HCT116 (cell line): ENCODE results near the gene ZNF32. TPM values are rescaled to one million over a fixed set of nuclear protein-coding genes. Genes with fewer than 3 reads are reported as not detected.

Source experiments
- ATAC-seq: fragments of 200-7000 bp; cut with Tn5 transposase; 2 replicates; pipeline ENCODE4 v1.9.1; 2020; ENCODE audit warnings: mild to moderate bottlenecking, moderate library complexity
- BruUV-seq: library from RNA; stranded (reverse); fragments of 400-500 nt; replicated peaks from 2 replicates; lab custom pipeline; 2021; lab: Mats Ljungman, UMichigan
- CTCF ChIA-PET: fragments of 300-600 bp; sonication (Branson Sonifier 250); formaldehyde crosslinking; loops from one replicate; lab custom pipeline; 2021; ENCODE audit warnings: antibody characterized with exemption; lab: Charles Lee
- POLR2A ChIA-PET: fragments of 300-600, 350-600 bp; sonication (Branson Sonifier 250); formaldehyde crosslinking; loops from one replicate; lab custom pipeline; 2021; ENCODE audit warnings: antibody characterized with exemption; lab: Charles Lee
- RAD21 ChIA-PET, 2 experiments: fragments of 300-600 bp; sonication (Branson Sonifier 250); formaldehyde crosslinking; loops; one replicate each; lab custom pipeline; 2023; ENCODE audit warnings: low total read pairs in 2 of 2; ENCODE audit not compliant: uncharacterized antibody in 2 of 2, unreplicated experiment in 2 of 2, low non-redundant PET in 1 of 2; lab: Charles Lee
- DNase-seq: peaks from one replicate; pipeline ENCODE4 v3.0.0-alpha.2; 2010; ENCODE audit warnings: low read depth, low spot score
- H2AFZ ChIP-seq: fragments of 200-600 bp; shearing (Covaris generic), sonication (generic); 2 replicates; pipeline ENCODE4 v1.6.1; 2017; ENCODE audit warnings: low read depth, mixed run types, mixed read lengths, antibody characterized with exemption, low read length; ENCODE audit not compliant: poor library complexity, severe bottlenecking
- H3K27ac ChIP-seq: 2 replicates; pipeline ENCODE4 v1.5.1; 2012; ENCODE audit warnings: low read depth, low read length
- H3K27me3 ChIP-seq: fragments of 200-600 bp; sonication (generic); 2 replicates; pipeline ENCODE4 v1.6.1; 2016; ENCODE audit warnings: mixed run types, low read length, mixed read lengths; ENCODE audit not compliant: insufficient read depth
- H3K36me3 ChIP-seq, 2 experiments: fragments of 200-500 bp in 1 of 2; fragments of 200-600 bp in 1 of 2; sonication (Bioruptor generic) in 1 of 2; sonication (generic) in 1 of 2; 2 replicates each; pipeline versions ENCODE4 v1.5.1 to v1.6.1; 2014 to 2016; ENCODE audit warnings: low read length in 2 of 2, inconsistent platforms in 1 of 2, mixed read lengths in 1 of 2, mixed run types in 1 of 2; ENCODE audit not compliant: insufficient read depth in 2 of 2, control insufficient read depth in 1 of 2
- H3K4me1 ChIP-seq, 2 experiments: fragments of 200-600 bp in 1 of 2; sonication (generic) in 1 of 2; 2 replicates each; pipeline versions ENCODE4 v1.5.1 to v1.6.1; 2012 to 2017; ENCODE audit warnings: low read length in 2 of 2, inconsistent platforms in 1 of 2, mild to moderate bottlenecking in 1 of 2, mixed read lengths in 1 of 2, mixed run types in 1 of 2, moderate library complexity in 1 of 2; ENCODE audit not compliant: insufficient read depth in 2 of 2, control insufficient read depth in 1 of 2
- H3K4me2 ChIP-seq: fragments of 200-600 bp; sonication (generic); 2 replicates; pipeline ENCODE4 v1.6.1; 2017; ENCODE audit warnings: mixed run types, low read length, mixed read lengths
- H3K4me3 ChIP-seq, 2 experiments: fragments of 200-600 bp in 1 of 2; sonication (generic) in 1 of 2; replicated peaks in 1 of 2; 2 replicates each; pipeline ENCODE4 v1.5.1; 2011 to 2016; ENCODE audit warnings: low read length in 2 of 2, control low read depth in 1 of 2, low read depth in 1 of 2, mild to moderate bottlenecking in 1 of 2, mixed read lengths in 1 of 2, mixed run types in 1 of 2
- H3K79me2 ChIP-seq: fragments of 200-600 bp; sonication (generic); 2 replicates; pipeline ENCODE4 v1.6.1; 2017; ENCODE audit warnings: mild to moderate bottlenecking, mixed run types, low read length, moderate library complexity, mixed read lengths; ENCODE audit not compliant: insufficient read depth
- H3K9ac ChIP-seq: fragments of 200-600 bp; sonication (generic); 2 replicates; pipeline ENCODE4 v1.6.1; 2016; ENCODE audit warnings: low read length, mixed read lengths
- H3K9me2 ChIP-seq: fragments of 200-600 bp; sonication (generic), shearing (Covaris generic); 2 replicates; pipeline ENCODE4 v1.6.1; 2017; ENCODE audit warnings: mixed run types, mild to moderate bottlenecking, moderate library complexity; ENCODE audit not compliant: insufficient read depth
- H3K9me3 ChIP-seq, 2 experiments: fragments of 200-500 bp in 1 of 2; fragments of 200-600 bp in 1 of 2; sonication (Bioruptor generic) in 1 of 2; sonication (generic) in 1 of 2; 2 replicates each; pipeline ENCODE4 v1.6.1; 2014 to 2017; ENCODE audit warnings: low read length in 2 of 2, mixed read lengths in 2 of 2, inconsistent platforms in 1 of 2, low read depth in 1 of 2, mild to moderate bottlenecking in 1 of 2, mixed run types in 1 of 2, moderate library complexity in 1 of 2; ENCODE audit not compliant: control insufficient read depth in 1 of 2, insufficient read depth in 1 of 2
- H4K20me1 ChIP-seq: fragments of 200-600 bp; sonication (generic), shearing (Covaris generic); 2 replicates; pipeline ENCODE4 v1.6.1; 2017; ENCODE audit warnings: mixed run types, mild to moderate bottlenecking, moderate library complexity; ENCODE audit not compliant: insufficient read depth
- CBX3 ChIP-seq: IDR thresholded peaks from 2 replicates; pipeline ENCODE4 v1.6.1; 2012; ENCODE audit warnings: low read depth
- CEBPB ChIP-seq: IDR thresholded peaks from 2 replicates; pipeline ENCODE4 v1.6.1; 2012; ENCODE audit warnings: low read depth
- CTCF ChIP-seq, 3 experiments: fragments of 200-600 bp in 1 of 3; sonication (generic) in 1 of 3; IDR thresholded peaks in 2 of 3; conservative IDR thresholded peaks in 1 of 3; 2 replicates each; pipeline ENCODE4 v1.5.1; 2012 to 2017; ENCODE audit warnings: low read depth in 2 of 3, low read length in 2 of 3, antibody characterized with exemption in 1 of 3, borderline replicate concordance in 1 of 3, control low read depth in 1 of 3, mild to moderate bottlenecking in 1 of 3, mixed read lengths in 1 of 3, mixed run types in 1 of 3, moderate library complexity in 1 of 3; ENCODE audit not compliant: insufficient read depth in 1 of 3
- EGR1 ChIP-seq: IDR thresholded peaks from 2 replicates; pipeline ENCODE4 v1.6.1; 2012; ENCODE audit warnings: low read depth
- ELF1 ChIP-seq: IDR thresholded peaks from 2 replicates; pipeline ENCODE4 v1.6.1; 2012; ENCODE audit warnings: low read depth, borderline replicate concordance
- FOSL1 ChIP-seq: IDR thresholded peaks from 2 replicates; pipeline ENCODE4 v1.6.1; 2012; ENCODE audit warnings: low read depth
- MAX ChIP-seq: IDR thresholded peaks from 2 replicates; pipeline ENCODE4 v1.6.1; 2012
- RAD21 ChIP-seq: IDR thresholded peaks from 2 replicates; pipeline ENCODE4 v1.6.1; 2012; ENCODE audit warnings: low read depth, mild to moderate bottlenecking
- SRF ChIP-seq: IDR thresholded peaks from 2 replicates; pipeline ENCODE4 v1.6.1; 2012; ENCODE audit warnings: low read depth
- TCF7L2 ChIP-seq: IDR thresholded peaks from 2 replicates; pipeline ENCODE4 v1.7.0; 2011; ENCODE audit warnings: borderline replicate concordance, inconsistent platforms; ENCODE audit not compliant: insufficient read depth, insufficient read length; ENCODE audit errors: extremely low read depth
- ZBTB33 ChIP-seq: IDR thresholded peaks from 2 replicates; pipeline ENCODE4 v1.6.1; 2011; ENCODE audit warnings: mild to moderate bottlenecking, low read length, moderate library complexity; ENCODE audit not compliant: insufficient replicate concordance; ENCODE audit errors: extremely low read depth
- ZFX ChIP-seq: fragments of 450-650 bp; IDR thresholded peaks from 2 replicates; pipeline ENCODE4 v1.6.1; 2017
- ZNF274 ChIP-seq: fragments of 200-500 bp; sonication (Bioruptor generic); IDR thresholded peaks from 2 replicates; pipeline ENCODE4 v1.6.1; 2014; ENCODE audit warnings: mild to moderate bottlenecking, low read depth, low read length, inconsistent platforms
- intact Hi-C: fragments of 100-400 bp; cut with micrococcal nuclease; formaldehyde crosslinking; loops from 2 replicates; pipeline ENCODE4 v1.10.0; 2022
- total RNA-seq: library from RNA; stranded (reverse); gene quantifications from one replicate; pipeline ENCODE4 v1.2.1, GENCODE V29; 2021; ENCODE audit not compliant: unreplicated experiment

Gene ZNF32
- total RNA-seq, 1 experiment from 2014 or later: 10.3 TPM

- Histone ChIP-seq H3K27ac (no peak overlapping the region), H3K36me3 (no peaks in the 10 kb centered on the region), H2AFZ (no peak overlapping the region), H3K4me3 (no peak overlapping the region), H4K20me1 (no peaks in the 10 kb centered on the region), H3K27me3 (no peaks in the 10 kb centered on the region), H3K4me1 (peaks cover 6 to 11% of the 10 kb centered on the region in 2 experiments; a peak in 3 of 4 replicates), H3K79me2 (no peaks in the 10 kb centered on the region), H3K9ac (no peak overlapping the region), H3K4me2 (no peak overlapping the region), H3K9me2 (no peaks in the 10 kb centered on the region), H3K9me3 (no peaks in the 10 kb centered on the region)
- CTCF ChIA-PET: interaction anchor here (1.0 to 1.2 kb wide), 2 partner anchors 11 to 703 kb away, joined by 3 to 4 read pairs; no protein-coding TSS in a partner anchor
- ATAC-seq (peak; percentile 79), DNase-seq (no peak)
- no TSS peak for BruUV-seq
- intact Hi-C loops: no loop called here
- POLR2A ChIA-PET: interaction anchor here (0.6 kb wide), 1 partner anchor 703 kb away, joined by 3 read pairs; no protein-coding TSS in a partner anchor
- RAD21 ChIA-PET: no interaction called here
- TF ChIP-seq ZNF274: no peak
- no peak for TF ChIP-seq ZFX
- peak in 2 of 3 experiments; percentile 45 to 53; a peak in 3 of 6 replicates for TF ChIP-seq CTCF (IDR thresholded peaks at IDR 0.05 in 2 of 3, conservative IDR thresholded peaks at IDR 0.05 in 1 of 3; ENCODE audit: borderline replicate concordance in 1 of 3, insufficient read depth in 1 of 3, low read depth in 2 of 3, low read length in 2 of 3)
- TF ChIP-seq CBX3: no peak
- TF ChIP-seq RAD21: peak; percentile 31; the same call in 1 of the 2 replicates
These were observed 35.0 kb upstream of the ZNF32 start for GRCh38 chr10:43683451-43684291.

- no peaks in the 10 kb centered on the region for H3K9me3 ChIP-seq
- H3K9ac ChIP-seq: no peak overlapping the region
- no peaks in the 10 kb centered on the region for H3K36me3 ChIP-seq
- intact Hi-C loops: no loop called here
- H3K9me2 ChIP-seq: no peaks in the 10 kb centered on the region
- peaks cover 6 to 11% of the 10 kb centered on the region in 2 experiments; a peak in 3 of 4 replicates for H3K4me1 ChIP-seq
- H3K4me3 ChIP-seq: no peak overlapping the region
- H3K27me3 ChIP-seq: no peaks in the 10 kb centered on the region
- no peak overlapping the region for H3K4me2 ChIP-seq
- no TSS peak for BruUV-seq
- ChIA-PET RAD21 (no interaction called here), POLR2A (no interaction called here), CTCF (interaction anchor here (1.0 to 1.2 kb wide), 2 partner anchors 11 to 703 kb away, joined by 3 to 4 read pairs; no protein-coding TSS in a partner anchor)
- ATAC-seq (no peak), DNase-seq (no peak)
- no peaks in the 10 kb centered on the region for H3K79me2 ChIP-seq
- H3K27ac ChIP-seq: no peak overlapping the region
- no peaks in the 10 kb centered on the region for H4K20me1 ChIP-seq
- no peak overlapping the region for H2AFZ ChIP-seq
- TF ChIP-seq MAX: no peak
- TF ChIP-seq FOSL1: no peak
- no peak for TF ChIP-seq ZBTB33
- TF ChIP-seq CEBPB: no peak
- no peak for TF ChIP-seq SRF
- no peak for TF ChIP-seq ELF1
- TF ChIP-seq EGR1: no peak
- TF ChIP-seq CBX3: no peak
- TF ChIP-seq TCF7L2: no peak
These were observed 34.3 kb upstream of the ZNF32 start for GRCh38 chr10:43682956-43683355.
